IPS-NIHi7 (cell line): ENCODE results near the gene DHRS2.

ENCODE experiments used
- DNase-seq: peaks from one replicate; pipeline ENCODE4 v3.0.0; 2012; ENCODE audit warnings: mixed read lengths; ENCODE audit errors: extremely low spot score

DHRS2 gene

GRCh38 chr14:23646648-23647549, 10.7 kb downstream of the DHRS2 start:
- DNase-seq, result no peak

GRCh38 chr14:23647619-23648018, 11.5 kb downstream of the DHRS2 start:
- no peak for DNase-seq

GRCh38 chr14:23648764-23649460, 12.7 kb downstream of the DHRS2 start:
- DNase-seq, result no peak

- DNase-seq, result no peak
Measured at GRCh38 chr14:23650506-23650905, 14.3 kb downstream of the DHRS2 start.

GRCh38 chr14:23653051-23653450, 16.9 kb downstream of the DHRS2 start:
- no peak for DNase-seq

- no peak for DNase-seq
Measured at GRCh38 chr14:23654231-23654630, 18.1 kb downstream of the DHRS2 start.

- no peak for DNase-seq
Measured at GRCh38 chr14:23657959-23658470, 21.9 kb downstream of the DHRS2 start.

GRCh38 chr14:23660290-23661226, 24.4 kb downstream of the DHRS2 start:
- no peak for DNase-seq

- no peak for DNase-seq
Measured at GRCh38 chr14:23661542-23661941, 25.4 kb downstream of the DHRS2 start.

GRCh38 chr14:23663127-23663526, 27.0 kb downstream of the DHRS2 start:
- DNase-seq, result no peak

- DNase-seq, result no peak
Measured at GRCh38 chr14:23663711-23664110, 27.5 kb downstream of the DHRS2 start.

- DNase-seq, result no peak
Measured at GRCh38 chr14:23664207-23664885, 28.2 kb downstream of the DHRS2 start.

GRCh38 chr14:23665302-23666016, 29.3 kb downstream of the DHRS2 start:
- no peak for DNase-seq

- no peak for DNase-seq
Measured at GRCh38 chr14:23667134-23667533, 31.0 kb downstream of the DHRS2 start.

GRCh38 chr14:23669441-23669840, 33.3 kb downstream of the DHRS2 start:
- no peak for DNase-seq

GRCh38 chr14:23670481-23670880, 34.3 kb downstream of the DHRS2 start:
- DNase-seq, result no peak

GRCh38 chr14:23672200-23672599, 36.0 kb downstream of the DHRS2 start:
- no peak for DNase-seq

- DNase-seq, result no peak
Measured at GRCh38 chr14:23675337-23675736, 39.2 kb downstream of the DHRS2 start.

GRCh38 chr14:23675906-23676305, 39.7 kb downstream of the DHRS2 start:
- DNase-seq, result no peak

- no peak for DNase-seq
Measured at GRCh38 chr14:23681337-23681736, 45.2 kb downstream of the DHRS2 start.
